GM21526 (cell line): ENCODE measurements around the gene PDLIM7.

Experiments
- ATAC-seq: cut with Tn5 transposase; IDR thresholded peaks from one replicate; pipeline ENCODE4 v1.9.1; 2021; ENCODE audit warnings: moderate library complexity; ENCODE audit not compliant: unreplicated experiment, low FRiP score

The PDLIM7 gene

DNA sequence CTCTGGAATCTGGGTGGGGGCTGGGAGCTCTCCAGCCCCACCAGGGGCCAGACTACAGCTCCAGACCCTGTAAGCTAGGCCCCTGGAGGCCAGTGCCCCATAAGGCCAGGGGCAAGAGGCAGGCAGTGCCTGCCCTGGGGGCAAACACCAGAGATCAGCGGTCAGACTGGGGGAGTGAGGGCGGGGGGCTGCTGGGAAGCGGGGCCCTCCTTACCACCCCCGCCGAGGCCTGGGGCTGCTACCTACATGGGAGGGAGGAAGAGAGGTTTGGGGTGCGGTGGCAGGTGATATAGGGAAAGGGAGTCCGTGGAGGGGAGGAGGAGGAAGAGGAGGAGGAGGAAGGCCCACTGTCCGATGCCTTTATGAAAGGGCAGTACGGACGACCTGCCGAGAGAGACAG, 38.0 kb downstream of the PDLIM7 start:
- no peak for ATAC-seq

DNA sequence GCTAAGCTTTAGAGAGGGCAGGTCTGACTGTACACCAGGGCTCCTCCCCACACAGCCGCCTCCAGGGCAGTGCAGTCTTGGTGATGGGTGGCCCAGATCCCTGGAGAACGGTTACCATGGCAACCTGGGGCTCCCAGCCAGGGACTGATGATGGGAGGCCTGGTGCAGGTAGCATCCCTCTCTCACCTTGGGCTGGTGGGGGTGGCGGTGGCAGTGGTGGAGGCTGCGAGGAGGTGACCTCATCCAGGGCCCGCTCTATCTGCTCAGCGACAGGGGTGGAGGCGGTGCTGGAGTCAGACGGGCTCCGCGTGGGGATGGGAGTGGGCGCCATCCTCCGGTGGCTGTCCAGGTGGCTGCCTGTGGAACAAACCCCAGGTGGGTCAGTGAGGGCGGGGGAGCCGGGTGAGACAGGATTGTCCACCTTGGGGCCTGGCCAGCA, 38.5 kb downstream of the PDLIM7 start:
- no peak for ATAC-seq

DNA sequence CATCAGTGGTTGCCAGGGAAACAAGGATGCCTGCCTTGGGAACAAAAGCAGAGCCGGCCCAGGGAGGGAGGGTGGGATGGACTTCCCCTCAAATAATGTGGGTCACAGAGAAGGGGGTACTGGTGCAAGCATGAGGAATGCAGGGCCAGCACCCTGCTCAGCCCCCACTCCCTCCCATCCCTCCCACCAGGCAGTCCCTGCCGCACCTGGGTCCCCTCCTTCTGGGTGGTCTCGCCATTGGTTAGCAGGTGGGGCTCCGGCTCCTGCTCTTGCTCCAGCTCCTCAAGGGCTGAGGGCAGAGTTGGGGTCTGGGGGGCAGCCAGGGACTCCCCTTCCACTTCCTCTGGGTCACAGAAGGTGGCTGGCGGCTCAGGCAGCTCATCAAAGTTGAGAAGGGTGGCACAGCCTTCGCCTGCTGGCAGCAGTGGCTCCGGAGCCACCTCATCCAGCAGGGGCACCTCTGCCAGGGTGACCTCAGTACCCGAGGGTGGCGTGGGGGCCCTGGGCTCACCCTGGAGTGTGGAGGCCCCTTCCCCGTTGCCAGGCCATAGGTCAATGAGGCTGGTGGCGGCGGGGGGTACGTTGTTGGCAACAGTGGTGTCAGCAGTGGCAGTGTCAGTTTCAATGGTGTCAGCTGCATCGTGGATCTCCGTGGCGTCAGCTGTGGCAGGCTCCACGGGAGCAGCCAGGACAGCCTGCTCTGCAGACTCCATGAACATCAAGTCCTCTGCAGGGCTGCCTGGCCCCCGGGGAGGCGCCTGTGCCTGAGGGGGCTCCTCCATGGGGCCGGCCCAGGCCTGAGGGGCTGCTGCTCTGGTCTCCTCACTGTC, 39.3 kb downstream of the PDLIM7 start:
- ATAC-seq, result no peak

DNA sequence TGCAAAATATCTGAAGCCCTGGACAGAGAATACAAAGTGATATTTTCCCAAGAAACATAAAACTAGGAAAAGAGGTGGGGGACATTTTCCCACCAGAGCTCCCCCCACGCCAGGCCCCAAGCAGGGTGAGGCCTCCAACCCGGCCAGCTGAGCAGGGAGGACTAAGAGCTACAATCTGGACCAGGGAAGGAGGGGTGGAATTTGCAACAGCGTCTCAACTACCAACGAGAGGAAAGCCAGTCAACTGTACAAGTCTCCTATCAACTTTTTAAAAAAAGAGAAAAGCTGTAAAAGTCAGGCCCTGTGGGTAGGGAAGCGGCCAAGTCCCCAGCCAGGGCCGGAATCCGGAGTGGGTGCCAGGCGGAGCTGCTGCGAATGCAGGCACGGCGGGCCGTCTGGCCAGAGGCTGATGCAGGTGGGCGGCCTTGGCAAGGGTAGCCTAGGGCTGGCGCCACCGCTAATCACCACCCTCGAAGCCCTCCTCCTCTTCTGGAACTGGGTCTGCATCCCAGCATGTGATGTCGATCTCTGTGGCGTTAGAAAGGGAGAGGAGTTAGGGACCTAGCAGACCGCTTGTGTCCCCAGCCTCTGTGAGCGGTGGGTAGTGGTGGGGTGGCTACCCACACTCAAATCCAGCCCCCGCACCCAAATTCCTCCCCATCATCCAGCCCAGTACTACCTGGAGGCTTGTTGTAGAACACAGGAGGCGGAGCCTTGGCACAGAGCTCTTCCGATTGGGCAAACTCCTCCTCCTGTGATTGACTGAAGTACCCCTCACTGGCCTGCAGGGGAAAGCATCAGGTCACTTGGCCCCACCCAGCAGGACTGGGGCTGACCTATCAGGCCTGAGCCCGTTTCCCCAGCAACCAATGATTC, 40.2 kb downstream of the PDLIM7 start:
- ATAC-seq, result peak; percentile 30

DNA sequence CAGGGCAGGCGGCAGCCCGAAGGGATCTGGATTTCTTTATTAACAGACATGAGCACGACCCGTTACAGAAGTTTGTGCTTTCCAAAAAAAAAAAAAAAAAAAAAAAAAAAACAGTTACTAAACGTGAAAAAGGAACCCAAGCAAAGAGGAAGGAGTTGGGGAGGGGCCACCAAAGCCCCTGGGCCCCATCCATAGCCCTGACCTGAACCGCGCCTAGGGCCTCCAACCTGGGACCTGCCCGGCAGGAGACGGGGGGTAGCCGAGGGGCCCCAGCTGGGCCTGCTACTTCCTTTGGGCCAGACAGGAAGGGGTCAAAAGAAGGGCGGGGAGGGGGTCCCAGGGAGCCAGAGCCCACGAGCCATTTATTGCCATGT, 40.8 kb downstream of the PDLIM7 start:
- ATAC-seq, result no peak

- peak; percentile 12 for ATAC-seq
Measured at GRCh38 chr5:177455661-177456590, 41.5 kb downstream of the PDLIM7 start.

- ATAC-seq, result peak; percentile 49
Measured at GRCh38 chr5:177455036-177455660, 42.3 kb downstream of the PDLIM7 start.

DNA sequence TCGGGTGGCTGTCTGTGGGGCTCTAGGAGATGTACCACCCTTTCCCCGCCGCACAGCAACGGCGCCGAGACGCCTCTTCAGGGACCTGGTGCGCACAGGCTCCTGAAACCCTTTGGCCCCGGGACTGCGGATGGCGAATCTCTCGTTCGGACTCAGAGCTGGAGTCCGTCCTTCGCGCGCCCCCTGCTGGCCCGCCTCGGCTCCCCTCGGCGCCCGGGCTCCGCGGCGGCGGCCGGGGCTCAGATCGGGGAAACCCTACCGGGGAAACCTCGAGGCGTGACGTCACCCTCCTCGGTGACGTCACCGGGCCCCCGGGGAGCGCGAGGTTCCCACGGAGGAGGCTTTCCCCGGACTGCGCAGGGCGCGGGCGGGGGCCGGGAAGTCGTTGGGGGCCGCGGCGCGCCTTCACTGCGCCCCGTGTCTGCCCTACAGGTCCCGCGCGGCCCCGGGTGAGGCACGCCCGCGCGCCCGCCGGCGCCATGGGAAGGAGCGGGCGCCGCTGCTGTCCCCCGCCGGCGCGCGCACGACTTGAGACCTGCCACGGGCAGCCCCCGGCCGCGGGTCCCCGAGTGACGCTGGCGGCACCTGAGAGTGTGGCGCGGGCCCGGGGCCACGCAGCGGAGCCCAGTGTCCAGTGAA, 42.9 kb downstream of the PDLIM7 start:
- ATAC-seq, result peak; percentile 42

- ATAC-seq, result peak; percentile 5
Measured at GRCh38 chr5:177453852-177454396, 43.5 kb downstream of the PDLIM7 start.

DNA sequence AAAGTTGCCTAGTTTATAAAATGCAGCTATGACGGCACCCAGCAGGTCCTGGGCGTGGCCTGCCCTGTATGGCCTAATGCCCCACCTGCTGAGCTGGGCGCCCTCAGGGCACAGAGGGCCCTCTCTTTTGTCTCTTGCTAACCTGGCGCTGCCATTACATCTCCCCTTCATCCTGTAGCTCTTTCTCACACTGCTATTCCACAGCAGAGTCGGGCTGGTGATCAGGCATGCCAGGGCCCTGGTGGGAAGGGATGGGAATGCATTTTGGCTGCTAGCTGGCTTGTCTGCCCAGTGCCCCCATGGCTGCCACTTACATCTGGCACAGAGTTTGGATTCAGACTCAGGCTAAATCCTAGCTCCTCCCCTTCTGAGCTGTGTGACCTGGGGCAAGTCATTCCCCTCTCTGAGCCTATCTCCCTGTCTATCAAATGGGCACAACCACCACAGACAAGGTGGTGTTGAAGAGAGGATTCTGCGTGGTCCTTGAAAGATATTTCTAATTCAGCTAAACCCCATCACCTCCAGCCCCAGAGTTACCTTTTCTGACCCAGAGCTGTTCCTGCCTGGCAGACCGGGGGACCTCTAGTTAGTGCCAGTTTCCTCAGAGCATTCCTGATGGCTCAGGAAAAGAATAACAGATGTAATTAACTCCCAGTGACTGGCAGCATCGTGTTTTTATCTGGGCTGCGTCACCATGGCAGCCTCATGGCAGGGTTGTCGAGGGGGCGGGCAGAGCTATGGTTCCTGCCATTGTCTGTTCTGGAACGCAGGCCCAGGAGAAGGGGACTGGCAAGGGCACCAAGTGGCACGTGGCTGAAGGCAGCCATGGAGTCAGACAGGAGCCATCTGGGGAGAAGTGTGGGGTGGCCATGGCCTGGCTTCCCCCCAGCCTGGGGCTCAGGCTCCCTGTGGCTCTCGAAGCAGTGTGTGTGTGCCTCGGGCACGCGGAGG, 44.4 kb downstream of the PDLIM7 start:
- no peak for ATAC-seq

DNA sequence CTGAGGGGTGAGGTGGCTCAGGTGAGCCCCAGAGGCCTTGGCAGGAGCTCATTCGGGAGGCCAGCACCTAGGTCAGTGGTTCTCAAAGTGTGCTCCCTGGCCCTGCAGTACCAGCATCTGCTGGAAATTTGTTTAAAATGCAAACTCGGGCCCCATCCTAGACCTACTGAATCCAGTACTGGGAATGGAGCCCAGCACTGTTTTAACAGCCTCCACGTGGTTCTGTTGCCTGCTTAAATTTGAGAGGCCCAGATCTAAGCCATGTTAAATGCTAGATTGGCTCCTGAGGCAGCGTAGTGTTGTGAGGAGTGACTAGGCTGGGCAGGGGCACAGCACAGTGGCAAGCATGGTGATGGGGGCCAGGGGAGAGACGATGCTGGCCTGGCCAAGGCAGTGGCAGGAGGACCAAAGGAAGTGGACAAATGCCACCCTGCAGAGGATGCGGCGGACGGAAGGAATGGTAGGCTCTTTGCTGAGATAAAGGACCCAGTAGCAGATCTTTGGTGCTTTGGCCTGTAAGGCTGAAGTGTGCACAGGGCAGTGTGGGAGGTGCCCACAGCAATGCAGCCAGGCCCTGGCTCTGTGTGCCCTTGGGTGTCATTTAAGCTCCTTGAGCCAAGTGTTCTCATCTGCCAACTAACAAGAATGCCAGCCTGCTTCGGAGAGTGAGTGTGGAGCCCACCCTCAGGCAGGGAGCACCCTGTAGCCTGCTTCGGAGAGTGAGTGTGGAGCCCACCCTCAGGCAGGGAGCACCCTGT, 46.6 kb downstream of the PDLIM7 start:
- no peak for ATAC-seq

DNA sequence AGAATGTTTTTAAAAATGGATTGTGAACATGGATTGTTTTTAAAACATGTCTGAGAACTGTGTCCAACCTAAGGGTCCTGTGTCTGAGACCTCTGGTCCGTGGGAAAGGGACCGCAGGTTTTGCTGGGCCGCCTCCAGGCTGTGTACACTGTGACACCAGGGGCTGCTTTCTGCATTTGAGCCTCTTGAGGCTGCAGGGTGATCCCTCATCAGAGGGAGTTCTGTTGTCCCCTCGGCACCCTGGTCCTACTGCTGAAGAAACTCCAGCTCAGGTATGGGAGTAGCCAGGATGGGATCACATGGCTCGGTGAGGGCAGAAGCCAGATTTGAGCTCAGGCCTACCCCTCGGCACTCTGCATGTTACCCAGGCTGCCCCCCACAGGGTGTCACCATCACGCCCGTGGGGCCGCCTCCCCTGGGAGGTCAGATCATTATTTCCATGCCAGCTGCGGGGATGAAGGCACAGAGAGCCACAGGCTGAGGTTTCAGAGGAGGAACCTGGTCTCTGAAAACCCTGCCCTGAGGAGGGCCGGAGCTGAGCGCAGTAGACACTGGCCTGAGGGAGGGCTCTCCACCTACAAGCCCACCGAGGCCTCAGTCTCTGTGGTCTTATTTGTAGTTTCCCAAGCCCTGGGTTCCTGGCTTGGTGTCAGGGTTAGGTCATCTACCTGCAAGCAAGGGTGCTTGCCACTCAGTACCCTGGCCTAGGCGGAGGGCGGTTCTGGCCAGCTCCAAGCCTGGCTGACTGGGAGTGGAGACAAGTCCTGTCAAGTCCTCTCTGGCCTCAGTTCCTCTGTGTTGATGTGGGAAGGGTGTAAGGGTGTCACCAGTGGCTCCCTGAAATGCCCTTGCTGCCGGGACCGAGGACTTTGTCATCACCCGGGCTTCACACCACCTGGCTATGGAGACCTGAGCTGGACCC, 48.0 kb downstream of the PDLIM7 start:
- ATAC-seq, result no peak

DNA sequence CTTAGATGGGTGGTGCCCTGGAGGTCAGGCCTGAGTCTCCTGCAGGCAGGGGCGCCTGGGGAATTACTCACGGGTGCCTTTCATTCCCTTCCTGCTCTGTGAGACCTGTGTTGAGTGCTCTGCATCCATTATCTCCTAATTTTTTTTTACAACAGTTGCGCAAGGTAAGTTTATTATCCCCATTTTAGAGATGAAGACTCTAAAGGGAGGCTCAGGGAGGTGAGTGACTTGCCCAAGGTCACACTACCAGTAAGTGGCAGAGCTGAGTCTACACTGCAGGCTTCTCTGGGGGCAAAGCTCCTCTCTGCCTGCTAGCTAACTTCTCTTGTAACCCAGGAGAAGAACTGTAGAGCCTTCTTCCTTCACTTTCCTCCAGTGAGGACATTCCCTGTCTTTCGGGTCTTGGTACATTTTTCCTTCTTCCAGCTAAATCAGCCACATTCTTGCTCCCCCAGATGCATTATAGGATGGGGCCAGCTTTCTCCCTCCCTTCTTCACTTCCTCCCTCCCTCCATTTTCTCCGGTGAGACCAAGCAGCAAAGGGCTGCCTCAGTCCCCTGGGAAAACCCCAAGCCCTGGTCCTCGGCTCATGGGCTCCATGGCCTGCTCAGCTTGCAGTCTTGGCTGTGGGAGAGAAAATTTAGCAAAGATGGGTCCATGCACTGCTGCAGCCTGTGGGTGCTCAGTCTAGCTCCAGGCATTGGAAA, 49.0 kb downstream of the PDLIM7 start:
- no peak for ATAC-seq

GRCh38 chr5:177447611-177448243, 49.7 kb downstream of the PDLIM7 start:
- no peak for ATAC-seq

DNA sequence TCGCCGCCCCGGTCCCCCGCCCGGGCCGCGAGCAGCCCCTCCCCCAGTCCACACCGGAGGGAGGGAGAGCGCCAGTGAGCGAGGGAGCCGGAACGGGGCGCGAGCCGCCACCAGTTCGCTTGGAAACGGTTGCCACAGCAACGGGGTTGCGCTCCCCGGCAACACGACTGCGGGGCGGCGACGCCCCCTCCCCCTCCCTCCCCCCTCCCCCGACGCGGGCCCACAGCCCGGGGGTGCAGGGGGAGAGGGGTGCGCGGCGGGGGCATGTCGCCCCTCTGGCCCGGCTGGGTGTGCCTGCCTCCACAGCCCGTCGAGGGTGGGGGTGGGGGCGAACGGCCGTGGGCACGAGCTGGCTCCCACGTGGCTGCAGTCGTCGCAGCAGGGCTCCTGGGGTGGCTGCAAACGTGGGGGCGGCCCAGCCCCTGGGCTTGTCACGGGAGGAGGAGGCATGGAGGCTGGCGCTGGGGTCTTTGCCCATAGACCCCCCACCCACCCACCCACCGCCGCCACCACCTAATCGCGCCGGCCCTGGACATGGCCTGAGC, 50.3 kb downstream of the PDLIM7 start:
- ATAC-seq, result peak; percentile 18
